Kidney epithelial cell (primary cell): ENCODE results near the gene VCL. TPM values are rescaled to one million over a fixed set of nuclear protein-coding genes. Genes with fewer than 3 reads are reported as not detected.
"Not testable (repeated sequence)": the region's sequence is repeated elsewhere in the genome, so short reads cannot be mapped to it uniquely, and the experiment has no call there.

Source experiments
- DNase-seq: peaks from one replicate; pipeline ENCODE4 v3.0.0-alpha.2; 2010; ENCODE audit warnings: low read depth
- H3K27me3 ChIP-seq: 2 replicates; pipeline ENCODE4 v1.6.0; 2011; ENCODE audit warnings: low read length; ENCODE audit not compliant: control insufficient read depth, insufficient read depth
- H3K36me3 ChIP-seq: 2 replicates; pipeline ENCODE4 v1.5.1; 2011; ENCODE audit warnings: low read length; ENCODE audit not compliant: control insufficient read depth, insufficient read depth
- H3K4me3 ChIP-seq: 2 replicates; pipeline ENCODE4 v1.5.1; 2011; ENCODE audit warnings: low read depth, mild to moderate bottlenecking, control low read depth, low read length
- CTCF ChIP-seq: IDR thresholded peaks from 2 replicates; pipeline ENCODE4 v1.5.1; 2011; ENCODE audit warnings: mild to moderate bottlenecking, moderate library complexity, low read length, control low read depth, inconsistent platforms; ENCODE audit not compliant: insufficient read depth, poor library complexity, severe bottlenecking
- total RNA-seq: library from RNA; depleted of rRNA; stranded (reverse); fragments of >200 nt; gene quantifications from 2 replicates; pipeline ENCODE4 v1.2.3, GENCODE V29; 2015

The VCL gene
- total RNA-seq, 1 donor from 2014 or later, result 148 TPM

- Histone ChIP-seq H3K27me3 (no peaks in the 10 kb centered on the region), H3K4me3 (no peak overlapping the region), H3K36me3 (no peaks in the 10 kb centered on the region)
- TF ChIP-seq CTCF, result no peak
- no peak for DNase-seq
These were observed 42.2 kb upstream of the VCL start for GRCh38 chr10:73955719-73956118.

- DNase-seq, result no peak
- Histone ChIP-seq H3K27me3 (no peaks in the 10 kb centered on the region), H3K36me3 (no peaks in the 10 kb centered on the region), H3K4me3 (no peak overlapping the region)
- no peak for TF ChIP-seq CTCF
These were observed 41.2 kb upstream of the VCL start for GRCh38 chr10:73956476-73957359.

- no peak for TF ChIP-seq CTCF
- no peak overlapping the region for H3K4me3 ChIP-seq
- no peak for DNase-seq
These were observed 38.3 kb upstream of the VCL start for GRCh38 chr10:73959484-73960243.

GRCh38 chr10:73962386-73962785 is 35.5 kb upstream of the VCL start:
- Histone ChIP-seq H3K27me3 (no peaks in the 10 kb centered on the region), H3K4me3 (no peak overlapping the region), H3K36me3 (no peaks in the 10 kb centered on the region)
- no peak for TF ChIP-seq CTCF
- no peak for DNase-seq

More at GRCh38 chr10:73959484-73960243, 38.3 kb upstream of the VCL start:
- H3K27me3 ChIP-seq, result no peaks in the 10 kb centered on the region
- no peaks in the 10 kb centered on the region for H3K36me3 ChIP-seq

GRCh38 chr10:73963533-73963932 is 34.4 kb upstream of the VCL start:
- H3K36me3 ChIP-seq, H3K4me3 ChIP-seq, DNase-seq, H3K27me3 ChIP-seq: not testable (repeated sequence)

- TF ChIP-seq CTCF, result no peak
- Histone ChIP-seq H3K4me3 (no peak overlapping the region), H3K27me3 (no peaks in the 10 kb centered on the region), H3K36me3 (no peaks in the 10 kb centered on the region)
- DNase-seq, result no peak
These were observed 33.2 kb upstream of the VCL start for GRCh38 chr10:73964743-73965142.

- not testable (repeated sequence) for H3K4me3 ChIP-seq, DNase-seq, H3K36me3 ChIP-seq, H3K27me3 ChIP-seq
These were observed 32.5 kb upstream of the VCL start for GRCh38 chr10:73965267-73965889.
